NCI-H345 treated with DMSO at 0.1 percent for 48 hours (cell line): Measurements from ENCODE around the gene DBT.
A peak's percentile ranks its signal among the peaks of the same experiment; 100 is the strongest.
"Not testable (repeated sequence)": the region's sequence is repeated elsewhere in the genome, so short reads cannot be mapped to it uniquely, and the experiment has no call there.

ENCODE experiments used
- DNase-seq: peaks from one replicate; lab custom pipeline; 2025; ENCODE audit not compliant: unreplicated experiment; lab: John Stamatoyannopoulos, UW

The DBT gene

DNA sequence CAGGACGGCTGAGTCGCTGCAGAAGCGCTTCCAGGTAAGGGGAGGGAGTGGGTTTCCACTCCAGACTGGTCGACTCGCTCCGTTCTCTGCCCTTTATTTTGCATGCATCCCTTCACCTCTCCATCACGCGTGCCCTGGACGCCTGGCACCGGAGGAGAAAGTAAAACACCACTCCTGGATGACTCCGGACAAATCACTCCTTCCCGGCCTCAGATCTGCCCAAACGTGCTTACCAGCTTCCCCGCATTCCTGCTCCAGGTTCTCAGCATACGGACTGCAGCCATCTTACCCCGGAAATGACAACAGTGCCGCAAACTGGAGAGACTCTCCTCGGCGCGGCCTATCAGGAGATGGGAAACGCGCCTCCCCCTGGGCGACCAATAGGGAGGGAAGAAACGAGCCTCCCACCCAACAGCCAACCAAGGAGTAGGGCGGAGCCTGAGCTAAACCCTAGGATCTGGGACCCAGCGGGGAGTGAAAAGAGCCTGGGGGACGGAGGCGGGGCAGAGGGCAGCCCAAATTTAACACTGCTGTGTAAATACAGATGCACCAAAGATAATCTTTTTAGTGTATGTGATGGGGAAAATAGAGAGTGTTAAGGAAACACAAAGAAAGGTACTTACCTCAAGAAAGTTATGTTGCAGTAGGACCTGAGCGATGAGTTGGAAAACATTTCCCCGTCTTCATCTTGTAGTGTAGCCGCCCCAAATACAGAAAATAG is at the start of gene DBT:
DBT (minus strand) TSS at position 298 of the 721 bp plus-strand sequence; CDS start at position 284, 14 bp downstream.
- peak; percentile 92 for DNase-seq

DNA sequence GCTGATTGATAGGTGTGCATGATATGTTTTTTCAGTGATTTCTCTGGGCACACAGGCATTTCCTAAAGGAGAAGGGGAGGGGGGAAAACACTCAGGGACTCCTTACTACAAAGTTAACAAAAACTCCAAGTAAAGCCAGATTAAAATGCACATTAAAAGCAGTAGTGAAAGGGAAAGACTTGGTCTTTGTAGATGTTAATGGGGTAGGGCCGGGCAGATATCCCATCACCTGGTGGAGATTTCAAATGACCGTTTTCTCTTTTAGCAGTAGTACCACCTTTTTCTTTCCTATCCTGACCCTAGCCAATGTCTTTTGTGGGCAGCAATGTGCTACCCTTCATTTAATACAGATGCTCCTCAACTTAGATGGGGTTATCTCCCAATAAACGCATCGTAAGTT is 48.9 kb upstream of the DBT start:
- DNase-seq = no peak

DNA sequence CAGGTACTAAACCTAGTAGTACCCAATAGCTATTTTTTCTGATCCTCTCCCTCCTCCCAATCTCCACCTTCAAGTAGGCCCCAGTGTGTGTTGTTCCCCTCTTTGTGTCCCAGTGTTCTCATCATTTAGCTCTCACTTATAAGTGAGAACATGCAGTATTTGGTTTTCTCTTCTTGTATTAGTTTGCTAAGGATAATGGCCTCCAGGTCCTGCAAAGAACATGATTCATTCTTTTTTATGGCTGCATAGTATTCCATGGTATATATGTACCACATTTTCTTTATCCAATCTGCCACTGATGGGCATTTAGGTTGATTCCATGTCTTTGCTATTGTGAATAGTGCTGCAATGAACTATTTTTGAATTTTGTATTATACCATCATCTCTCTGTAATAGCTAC is 47.4 kb upstream of the DBT start:
- not testable (repeated sequence) for DNase-seq

DNA sequence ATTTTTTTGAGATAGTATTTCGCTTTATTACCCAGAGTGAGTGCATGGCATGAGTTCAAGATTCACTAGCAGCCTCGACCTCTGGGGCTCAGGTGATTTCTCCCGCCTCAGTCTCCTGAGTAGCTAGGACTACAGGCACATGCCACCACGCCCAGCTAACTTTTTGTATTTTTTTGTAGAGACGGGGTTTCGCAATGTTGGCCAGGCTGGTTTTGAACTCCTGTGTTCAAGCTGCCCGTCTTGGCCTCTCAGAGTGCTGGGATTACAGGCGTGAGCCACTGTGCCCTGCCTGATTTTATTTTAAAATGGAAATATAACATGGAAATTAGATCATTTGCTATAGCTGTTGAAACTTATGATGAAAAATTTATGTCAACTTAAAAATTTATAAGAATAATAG is 46.5 kb upstream of the DBT start:
- no peak for DNase-seq

DNA sequence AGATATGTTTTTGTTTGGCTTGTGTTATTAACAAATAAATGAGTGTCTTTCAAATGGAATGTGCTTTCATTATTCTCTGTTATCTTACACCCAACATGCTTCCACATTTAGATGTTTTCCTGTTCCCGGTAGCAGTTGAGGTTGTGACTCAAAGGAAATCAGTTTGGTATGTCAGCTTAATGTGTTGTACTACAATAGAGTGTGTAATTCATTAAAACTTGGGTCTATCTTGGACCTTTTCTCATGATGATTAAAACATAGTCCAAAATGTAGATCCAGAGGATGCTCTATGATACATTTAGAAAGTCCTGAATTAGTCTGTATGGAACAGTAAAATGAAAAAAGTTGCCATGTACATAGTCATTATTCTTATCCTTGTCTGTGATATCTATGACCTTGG is 43.1 kb upstream of the DBT start:
- no peak for DNase-seq

DNA sequence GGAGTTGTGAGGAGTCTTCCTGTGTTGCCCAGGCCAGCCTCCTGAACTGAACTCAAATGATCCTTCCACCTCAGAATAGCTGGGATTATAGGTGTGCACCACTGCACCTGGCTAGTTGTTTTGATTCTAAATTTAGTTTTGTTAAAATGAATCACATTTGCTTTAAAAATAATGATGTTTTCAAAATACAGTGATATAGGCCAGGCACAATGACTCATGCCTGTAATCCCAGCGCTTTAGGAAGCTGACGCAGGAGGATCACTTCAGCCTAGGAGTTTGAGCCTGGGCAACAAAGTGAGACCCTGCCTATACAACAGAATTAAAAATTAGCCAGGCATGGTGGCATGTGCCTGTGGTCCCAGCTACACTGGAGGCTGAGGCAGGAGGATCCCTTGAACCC is 40.7 kb upstream of the DBT start:
- DNase-seq = no peak

DNA sequence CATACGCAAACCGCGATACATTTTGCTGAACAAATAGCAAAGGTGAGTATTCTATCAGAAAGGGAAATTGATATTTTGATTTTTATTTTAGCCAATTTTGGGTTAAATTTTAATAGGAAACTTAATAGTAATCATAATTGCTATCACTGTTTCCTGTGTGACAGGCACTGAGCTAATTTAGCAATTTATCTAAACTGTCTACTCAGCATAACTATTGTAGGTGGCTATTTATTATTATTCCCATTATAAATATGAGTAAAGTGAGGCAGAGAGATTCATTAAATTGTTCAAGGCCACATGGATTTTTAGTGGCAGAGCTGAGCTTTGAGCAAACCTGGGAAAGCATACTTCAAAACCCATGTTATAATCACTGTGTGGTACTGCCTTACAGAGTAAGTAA is 37.5 kb upstream of the DBT start:
- DNase-seq = no peak

DNA sequence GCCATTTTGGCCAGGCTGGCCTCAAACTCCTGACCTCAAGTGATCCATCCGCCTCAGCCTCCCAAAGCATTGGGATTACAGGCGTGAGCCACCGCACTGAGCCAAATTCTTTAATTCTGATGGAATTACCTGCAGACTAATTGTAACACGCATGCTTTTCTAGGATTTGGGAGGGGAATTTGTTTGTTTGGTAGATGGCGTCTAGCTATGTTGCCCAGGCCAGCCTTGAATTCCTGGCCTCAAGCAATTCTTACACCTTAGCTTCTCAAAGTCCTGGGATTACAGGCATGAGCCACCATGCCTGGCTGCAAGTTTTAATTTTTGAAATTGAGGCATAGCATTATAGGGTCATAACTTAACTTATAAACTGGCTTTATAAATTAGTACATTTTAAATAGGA is 35.0 kb upstream of the DBT start:
- DNase-seq = no peak

DNA sequence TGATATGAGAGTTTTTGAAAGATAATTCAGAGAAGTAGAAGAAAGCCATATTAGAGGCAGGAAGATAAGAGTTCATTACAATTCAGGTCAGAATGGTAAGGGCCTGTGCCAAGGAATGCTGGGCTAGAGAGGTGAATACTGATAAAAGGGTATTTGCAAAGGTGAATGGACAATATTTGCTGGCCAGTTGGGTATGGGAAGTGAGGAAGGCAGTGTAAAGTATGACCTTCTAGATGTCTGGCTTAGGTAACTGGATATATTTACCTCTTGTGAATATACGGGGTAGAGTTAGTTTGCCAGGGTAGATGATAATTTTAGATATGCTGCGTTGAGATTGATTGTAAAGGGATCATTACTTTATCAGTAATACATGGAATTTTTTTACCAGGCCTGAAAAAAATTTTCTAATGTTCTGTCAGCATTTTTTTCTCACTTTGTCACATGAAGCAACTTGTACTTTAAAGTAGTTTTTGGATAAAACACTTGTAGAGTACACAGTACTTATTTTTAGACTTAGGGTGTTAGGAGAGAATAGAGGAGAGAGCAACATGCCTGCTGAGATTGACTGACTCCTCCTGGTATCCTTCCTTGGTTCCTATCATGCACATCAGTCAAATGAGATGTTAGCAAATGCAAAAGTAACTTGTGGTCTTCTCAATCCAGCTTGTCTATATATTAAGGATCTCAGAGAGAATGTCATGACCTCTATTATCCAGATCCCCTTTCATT is 30.5 kb upstream of the DBT start:
- no peak for DNase-seq

DNA sequence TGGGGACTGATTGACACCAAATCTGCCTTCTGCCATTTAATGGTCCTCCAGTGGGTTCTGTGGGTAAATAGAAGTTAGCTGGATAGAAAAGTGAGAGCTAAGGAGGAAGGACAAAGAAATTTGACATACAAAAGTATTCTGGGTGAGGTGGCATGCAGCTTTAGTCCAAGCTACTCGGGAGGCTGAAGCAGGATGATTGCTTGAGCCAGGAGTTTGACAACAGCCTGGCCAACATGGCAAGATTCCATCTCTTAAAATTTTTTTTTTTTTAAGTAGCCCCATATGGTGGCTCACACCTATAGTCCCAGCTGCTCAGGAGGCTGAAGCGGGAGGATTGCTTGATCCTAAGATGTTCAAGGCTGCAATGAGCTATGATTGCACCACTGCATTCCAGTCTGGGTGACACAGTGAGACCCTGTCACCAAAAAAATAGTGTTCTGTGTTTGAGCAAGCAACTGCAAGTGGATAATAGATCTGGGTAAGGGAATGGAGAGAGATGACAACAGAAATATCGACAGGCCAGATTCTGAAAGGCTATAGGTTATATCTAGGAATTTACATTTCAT is 29.8 kb upstream of the DBT start:
- no peak for DNase-seq

DNA sequence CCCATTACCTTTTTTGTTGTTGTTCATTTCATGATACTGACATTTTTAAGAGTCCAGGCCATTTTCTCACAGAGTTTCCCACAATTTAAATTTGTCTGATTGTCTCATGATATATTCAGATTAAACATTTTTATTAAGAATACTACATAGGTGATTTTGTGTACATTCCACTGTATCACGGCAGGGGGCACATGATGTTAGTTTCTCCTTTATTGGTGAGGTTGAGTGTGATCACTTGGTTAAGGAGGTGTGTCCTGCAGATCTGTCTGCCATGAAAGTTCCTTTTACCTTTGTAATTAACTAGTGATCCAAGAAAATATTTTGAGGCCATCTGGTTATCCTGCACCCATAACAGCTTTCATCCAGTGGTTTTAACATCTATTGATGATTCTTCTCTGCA is 28.2 kb upstream of the DBT start:
- DNase-seq = no peak

DNA sequence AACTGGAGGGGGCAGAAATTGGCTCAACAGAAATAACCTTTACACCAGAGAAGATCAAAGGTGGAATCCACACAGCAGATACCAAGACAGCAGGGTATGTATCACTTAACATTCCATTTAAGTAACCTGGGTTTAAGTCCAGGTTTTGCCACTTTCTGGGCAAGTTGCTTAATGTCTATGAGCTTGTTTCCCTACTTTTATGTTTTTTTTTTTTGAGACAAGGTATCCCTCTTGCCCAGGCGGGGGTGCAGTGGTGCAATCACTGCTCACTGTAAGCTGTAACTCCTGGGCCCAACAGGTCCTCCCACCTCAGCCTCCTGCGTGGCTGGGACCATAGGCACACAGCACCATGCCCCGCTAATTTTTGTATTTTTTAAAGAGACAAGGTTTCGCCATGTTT is 18.6 kb upstream of the DBT start:
- DNase-seq = no peak

DNA sequence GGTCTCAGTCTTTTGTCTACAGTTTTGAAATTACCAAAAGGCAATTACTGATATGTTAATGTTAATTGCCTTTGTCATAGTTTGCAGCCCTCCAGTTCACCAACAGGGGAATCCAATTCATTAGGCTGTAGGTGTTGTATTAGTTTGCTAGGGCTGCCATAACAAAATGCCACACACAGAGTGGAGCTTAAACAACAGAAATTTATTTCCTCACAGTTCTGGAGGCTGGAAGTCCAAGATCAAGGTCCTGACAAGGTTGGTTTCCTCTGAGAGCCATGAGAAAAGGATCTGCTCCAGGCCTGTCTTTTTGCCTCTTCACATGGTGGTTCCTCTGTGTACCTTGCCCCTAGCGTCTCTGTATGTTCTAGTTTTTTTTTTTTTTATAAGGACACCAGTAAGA is 17.6 kb upstream of the DBT start:
- DNase-seq = no peak

DNA sequence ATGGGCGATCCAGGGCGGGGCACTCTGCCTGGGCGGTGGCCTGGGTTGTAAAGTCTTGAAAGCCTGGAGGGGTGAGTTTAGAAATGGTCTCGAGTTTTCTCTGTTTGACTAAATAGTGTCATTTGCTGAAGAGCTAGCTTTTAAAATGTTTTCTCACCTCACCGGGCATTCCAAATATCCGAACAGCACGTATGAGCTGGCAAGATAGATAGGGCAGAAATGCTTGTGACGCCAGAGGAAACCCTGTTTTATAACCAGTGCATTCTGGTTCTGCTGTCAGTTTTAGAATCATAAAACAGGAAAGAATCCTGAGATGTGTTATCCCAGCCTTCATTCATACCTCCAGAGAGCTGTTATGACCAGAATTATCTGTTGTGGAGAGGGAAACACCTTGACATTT is 17.1 kb upstream of the DBT start:
- no peak for DNase-seq

DNA sequence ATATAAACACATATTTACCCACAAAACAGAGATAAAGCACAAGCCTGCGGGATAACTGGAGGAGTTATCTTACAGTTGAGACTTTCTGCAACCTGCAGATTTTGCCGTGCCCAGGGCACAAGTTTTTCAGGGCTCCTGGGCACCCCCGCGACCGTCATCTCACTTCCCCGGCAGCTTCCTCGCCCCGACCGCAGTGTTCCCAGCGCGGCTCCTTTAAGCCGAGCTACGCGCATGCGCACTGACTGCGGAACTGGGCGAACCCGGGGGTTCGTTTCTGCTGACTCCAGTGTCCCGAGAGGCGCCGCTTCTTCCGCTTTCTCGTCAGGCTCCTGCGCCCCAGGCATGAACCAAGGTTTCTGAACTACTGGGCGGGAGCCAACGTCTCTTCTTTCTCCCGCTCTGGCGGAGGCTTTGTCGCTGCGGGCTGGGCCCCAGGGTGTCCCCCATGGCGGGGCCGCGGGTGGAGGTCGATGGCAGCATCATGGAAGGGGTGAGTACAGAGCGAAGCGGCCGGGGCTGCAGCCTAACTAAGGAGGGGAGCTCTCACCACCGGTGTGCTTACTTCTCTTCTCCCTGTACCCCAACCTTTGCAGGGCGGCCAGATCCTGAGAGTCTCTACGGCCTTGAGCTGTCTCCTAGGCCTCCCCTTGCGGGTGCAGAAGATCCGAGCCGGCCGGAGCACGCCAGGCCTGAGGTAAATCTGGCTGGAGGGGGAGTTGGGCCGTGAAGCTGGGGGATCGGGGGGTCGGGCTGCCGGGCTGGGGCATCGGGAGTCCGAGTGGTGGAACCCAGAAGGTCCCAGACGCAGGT is 16.5 kb upstream of the DBT start, which contains the start of gene RTCA:
RTCA (plus strand) TSS at position 286 of the 810 bp plus-strand sequence; CDS start at position 446, 160 bp downstream.
- DNase-seq = peak; percentile 92

DNA sequence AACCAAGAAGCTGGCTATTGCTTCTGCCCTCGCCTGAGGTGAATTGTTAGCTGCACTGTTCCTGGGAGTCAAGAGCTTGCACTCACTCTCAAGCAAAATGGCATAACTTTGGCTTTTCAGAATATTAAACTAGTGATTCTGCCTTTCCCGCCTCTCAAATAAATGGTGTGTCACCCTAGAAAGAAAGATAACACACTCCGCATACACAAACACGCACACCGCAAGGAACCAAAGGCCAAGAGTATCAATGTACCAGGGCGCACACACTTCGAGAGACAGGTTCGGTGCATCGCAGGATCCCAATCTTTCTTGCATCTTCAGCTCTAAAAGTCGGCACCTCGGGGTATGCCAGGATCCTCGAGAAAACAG is 15.9 kb upstream of the DBT start:
- DNase-seq = peak; percentile 27

DNA sequence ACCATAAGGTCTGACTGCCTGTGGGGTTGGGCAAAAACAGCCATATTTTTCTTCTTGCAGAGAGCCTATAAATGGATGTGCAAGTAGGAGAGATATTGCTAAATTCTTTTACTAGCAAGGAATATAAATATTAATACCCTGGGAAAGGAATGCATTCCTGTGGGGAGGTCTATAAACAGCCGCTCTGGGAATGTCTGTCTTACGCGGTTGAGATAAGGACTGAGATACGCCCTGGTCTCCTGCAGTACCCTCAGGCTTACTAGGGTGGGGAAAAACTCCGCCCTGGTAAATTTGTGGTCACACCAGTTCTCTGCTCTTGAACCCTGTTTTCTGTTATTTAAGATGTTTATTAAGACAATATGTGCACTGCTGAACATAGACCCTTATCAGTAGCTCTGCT is 14.4 kb upstream of the DBT start:
- DNase-seq = not testable (repeated sequence)

DNA sequence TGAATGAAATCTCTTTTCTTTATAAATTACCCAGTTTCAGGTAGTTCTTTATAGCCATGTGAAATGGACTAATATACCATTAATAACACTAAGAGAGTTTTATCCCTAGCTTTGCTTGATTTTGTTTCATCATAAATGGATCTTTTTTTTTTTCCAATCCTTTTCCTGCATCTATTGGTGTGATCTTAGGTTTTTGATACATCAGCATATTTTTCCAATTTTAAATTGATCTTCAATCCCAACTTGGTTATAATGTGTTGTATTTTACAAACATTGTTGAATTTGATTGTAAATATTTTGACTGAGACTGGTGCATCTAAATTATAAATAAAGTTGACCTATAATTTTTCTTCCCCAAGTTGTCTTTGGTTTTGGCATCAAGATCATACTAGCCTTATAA is 12.1 kb upstream of the DBT start:
- DNase-seq = no peak

DNA sequence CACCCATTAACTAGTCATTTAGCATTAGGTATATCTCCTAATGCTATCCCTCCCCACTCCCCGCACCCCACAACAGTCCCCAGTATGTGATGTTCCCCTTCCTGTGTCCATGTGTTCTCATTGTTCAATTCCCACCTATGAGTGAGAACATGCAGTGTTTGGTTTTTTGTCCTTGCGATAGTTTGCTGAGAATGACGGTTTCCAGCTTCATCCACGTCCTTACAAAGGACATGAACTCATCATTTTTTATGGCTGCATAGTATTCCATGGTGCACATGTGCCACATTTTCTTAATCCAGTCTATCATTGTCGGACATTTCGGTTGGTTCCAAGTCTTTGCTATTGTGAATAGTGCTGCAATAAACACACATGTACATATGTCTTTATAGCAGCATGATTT is 8.8 kb upstream of the DBT start:
- DNase-seq = not testable (repeated sequence)

DNA sequence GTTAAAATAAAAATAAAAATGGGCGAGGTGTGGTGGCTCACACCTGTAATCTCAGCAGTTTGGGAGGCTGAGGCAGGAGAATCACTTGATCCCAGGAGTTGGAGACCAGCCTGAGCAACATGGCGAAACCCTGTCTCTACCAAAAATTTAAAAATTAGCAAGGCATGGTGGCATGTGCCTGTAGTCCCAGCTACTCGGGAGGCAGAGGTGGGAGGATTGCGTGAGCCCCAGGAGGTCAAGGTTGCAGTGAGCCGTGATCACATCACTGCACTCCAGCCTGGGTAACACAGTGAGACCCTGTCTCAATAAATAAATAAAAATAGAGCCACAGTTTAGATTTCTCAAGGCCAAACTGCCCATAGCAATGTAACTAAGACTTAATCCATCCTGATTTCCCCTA is 6.6 kb upstream of the DBT start:
- not testable (repeated sequence) for DNase-seq

DNA sequence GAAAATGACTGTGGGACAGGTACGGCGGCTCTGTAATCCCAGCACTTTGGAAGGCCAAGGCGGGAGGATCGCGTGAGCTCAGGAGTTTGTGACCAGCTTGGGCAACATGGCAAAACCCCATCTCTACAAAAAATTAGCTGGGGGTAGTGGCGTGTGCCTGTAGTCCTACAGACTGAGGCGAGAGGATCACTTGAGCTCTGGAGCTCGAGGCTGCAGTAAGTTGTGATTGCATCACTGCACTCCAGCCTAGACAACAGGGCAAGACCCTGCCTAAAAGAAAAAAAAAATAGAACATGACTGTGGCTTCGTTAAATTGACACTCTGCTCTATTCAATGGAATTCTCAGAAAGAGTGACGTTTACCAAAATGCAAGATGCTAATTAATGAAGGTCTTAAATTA is 3.9 kb upstream of the DBT start:
- DNase-seq = no peak

DNA sequence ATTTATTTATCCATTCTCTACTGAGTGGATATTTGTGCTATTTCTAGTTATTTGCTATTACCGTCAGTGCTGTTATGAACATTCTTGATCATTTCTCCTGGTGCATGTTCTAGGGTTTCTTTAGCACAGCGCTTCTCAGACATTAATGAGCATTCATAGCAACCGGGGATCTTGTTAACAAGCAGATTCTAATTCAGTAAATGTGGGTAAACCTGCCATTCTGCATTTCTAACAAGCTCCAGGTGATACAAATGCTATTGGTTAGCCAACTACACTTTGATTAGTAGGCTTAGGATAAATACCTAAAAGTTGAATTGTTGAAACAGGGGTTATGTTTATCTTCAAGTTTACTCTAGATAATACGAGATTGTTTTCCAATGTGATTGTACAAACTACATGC is 3.3 kb upstream of the DBT start:
- DNase-seq = no peak
